ENCODE measurements around the gene PMEL. TPM values are rescaled to one million over a fixed set of nuclear protein-coding genes. Genes with fewer than 3 reads are reported as not detected.
A peak's percentile ranks its signal among the peaks of the same experiment; 100 is the strongest.
"Not testable (repeated sequence)": the region's sequence is repeated elsewhere in the genome, so short reads cannot be mapped to it uniquely, and the experiment has no call there.

Gene PMEL
- total RNA-seq, 1 donor from 2014 or later: 1.1 TPM

- no peak for DNase-seq (ENCODE audit: extremely low read depth, low read depth, low spot score)
Measured at GRCh38 chr12:55983232-55983842, 17.5 kb upstream of the PMEL start.

GRCh38 chr12:55982319-55982936, 16.6 kb upstream of the PMEL start:
- DNase-seq (ENCODE audit: extremely low read depth, low read depth, low spot score): no peak

DNA sequence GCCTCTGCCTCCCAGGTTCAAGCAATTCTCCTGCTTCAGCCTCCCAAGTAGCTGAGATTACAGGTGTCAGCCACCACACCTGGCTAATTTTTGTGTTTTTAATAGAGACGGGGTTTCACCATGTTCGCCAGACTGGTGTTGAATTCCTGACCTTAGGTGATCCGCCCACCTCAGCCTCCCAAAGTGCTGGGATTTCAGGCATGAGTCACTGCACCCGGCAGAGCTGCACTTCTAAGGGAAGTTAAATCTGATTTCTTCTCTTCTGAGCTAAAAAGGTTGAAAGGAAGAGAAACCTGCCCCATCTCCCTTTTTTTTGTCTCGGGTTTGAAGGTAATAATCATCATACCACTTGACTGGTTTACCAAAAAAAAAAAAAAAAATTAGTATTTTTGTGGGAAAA, 16.0 kb upstream of the PMEL start:
- DNase-seq (ENCODE audit: extremely low read depth, low read depth, low spot score): not testable (repeated sequence)

DNA sequence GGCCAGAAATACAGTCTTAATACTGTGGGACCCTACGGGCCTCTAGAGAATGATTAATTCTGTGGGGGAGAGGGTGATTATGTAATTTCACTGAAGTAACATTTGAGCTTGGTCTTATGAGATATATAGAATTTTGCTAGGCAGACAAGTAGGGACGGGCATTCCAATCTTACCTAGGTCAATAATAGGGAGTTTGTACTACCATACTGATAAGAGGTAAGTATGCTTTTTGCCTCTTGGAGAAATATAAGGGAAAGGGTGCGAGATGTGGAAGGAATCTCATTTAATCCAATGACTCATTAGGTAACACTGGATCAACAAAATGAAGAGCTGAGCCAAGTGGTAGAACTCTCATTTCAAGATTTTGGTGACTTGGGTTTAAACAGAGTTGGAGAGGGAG, 13.2 kb upstream of the PMEL start:
- no peak for DNase-seq (ENCODE audit: extremely low read depth, low read depth, low spot score)

- no peak for DNase-seq (ENCODE audit: extremely low read depth, low read depth, low spot score)
Measured at GRCh38 chr12:55978393-55978792, 12.6 kb upstream of the PMEL start.

DNA sequence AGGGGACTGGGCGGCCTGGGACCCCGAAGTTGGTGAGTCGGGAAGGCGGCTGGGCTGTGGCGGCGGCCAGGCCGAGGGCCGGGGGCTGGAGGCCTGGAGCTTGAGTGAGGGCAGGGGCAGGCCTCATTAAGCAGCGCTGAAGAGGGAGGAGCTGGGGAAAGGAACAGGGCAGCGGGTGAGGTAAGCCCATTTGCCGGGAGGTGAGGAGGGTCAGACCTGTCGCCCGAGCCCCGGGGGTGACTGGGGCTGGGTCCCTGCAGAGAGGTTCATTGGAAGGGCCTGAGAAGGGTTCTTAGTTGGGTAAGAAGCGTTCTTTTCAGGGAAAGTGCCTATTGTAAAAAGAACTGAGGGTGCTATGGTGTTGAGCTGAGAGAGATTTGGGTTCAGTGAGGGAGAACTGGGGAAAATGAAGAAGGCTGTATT, 8.5 kb upstream of the PMEL start:
- no peak for DNase-seq (ENCODE audit: extremely low read depth, low read depth, low spot score)

GRCh38 chr12:55973599-55974307, 7.9 kb upstream of the PMEL start, which contains the start of gene RAB5B:
Gene RAB5B (plus strand): TSS chr12:55974078. CDS start chr12:55986961, 12,883 bp downstream.
- peak; percentile 99 for DNase-seq (ENCODE audit: extremely low read depth, low read depth, low spot score)

GRCh38 chr12:55972911-55973598, 7.2 kb upstream of the PMEL start:
- DNase-seq (ENCODE audit: extremely low read depth, low read depth, low spot score): no peak

- no peak for DNase-seq (ENCODE audit: extremely low read depth, low read depth, low spot score)
Measured at GRCh38 chr12:55972456-55972855, 6.6 kb upstream of the PMEL start.

DNA sequence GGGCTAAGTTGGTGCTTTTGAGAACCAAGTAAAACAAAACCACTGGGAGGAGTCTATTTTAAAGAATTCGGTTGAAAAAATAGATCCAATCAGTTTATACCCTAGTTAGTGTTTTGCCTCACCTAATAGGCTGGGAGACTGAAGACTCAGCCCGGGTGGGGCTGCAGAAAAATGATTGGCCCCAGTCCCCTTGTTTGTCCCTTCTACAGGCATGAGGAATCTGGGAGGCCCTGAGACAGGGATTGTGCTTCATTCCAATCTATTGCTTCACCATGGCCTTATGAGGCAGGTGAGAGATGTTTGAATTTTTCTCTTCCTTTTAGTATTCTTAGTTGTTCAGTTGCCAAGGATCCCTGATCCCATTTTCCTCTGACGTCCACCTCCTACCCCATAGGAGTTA, 6.2 kb upstream of the PMEL start:
- no peak for DNase-seq (ENCODE audit: extremely low read depth, low read depth, low spot score)

GRCh38 chr12:55970775-55971174, 4.9 kb upstream of the PMEL start:
- no peak for DNase-seq (ENCODE audit: extremely low read depth, low read depth, low spot score)

DNA sequence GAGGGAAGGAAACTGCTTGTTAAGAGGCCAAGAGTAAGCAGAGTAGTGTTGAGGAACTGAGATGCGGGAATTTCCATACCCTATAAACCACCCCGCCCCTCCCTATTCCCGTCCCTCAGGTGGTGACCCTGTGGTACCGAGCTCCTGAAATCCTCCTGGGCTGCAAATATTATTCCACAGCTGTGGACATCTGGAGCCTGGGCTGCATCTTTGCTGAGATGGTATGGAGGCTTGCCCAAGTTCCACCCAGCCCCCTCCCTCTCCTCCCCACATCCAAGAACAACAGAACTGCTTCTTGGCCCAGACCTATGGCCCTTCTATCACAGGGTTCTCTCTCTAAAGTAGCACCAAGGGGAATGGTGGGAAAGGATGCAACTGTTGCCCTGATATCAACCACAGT, 3.5 kb upstream of the PMEL start:
- no peak for DNase-seq (ENCODE audit: extremely low read depth, low read depth, low spot score)

DNA sequence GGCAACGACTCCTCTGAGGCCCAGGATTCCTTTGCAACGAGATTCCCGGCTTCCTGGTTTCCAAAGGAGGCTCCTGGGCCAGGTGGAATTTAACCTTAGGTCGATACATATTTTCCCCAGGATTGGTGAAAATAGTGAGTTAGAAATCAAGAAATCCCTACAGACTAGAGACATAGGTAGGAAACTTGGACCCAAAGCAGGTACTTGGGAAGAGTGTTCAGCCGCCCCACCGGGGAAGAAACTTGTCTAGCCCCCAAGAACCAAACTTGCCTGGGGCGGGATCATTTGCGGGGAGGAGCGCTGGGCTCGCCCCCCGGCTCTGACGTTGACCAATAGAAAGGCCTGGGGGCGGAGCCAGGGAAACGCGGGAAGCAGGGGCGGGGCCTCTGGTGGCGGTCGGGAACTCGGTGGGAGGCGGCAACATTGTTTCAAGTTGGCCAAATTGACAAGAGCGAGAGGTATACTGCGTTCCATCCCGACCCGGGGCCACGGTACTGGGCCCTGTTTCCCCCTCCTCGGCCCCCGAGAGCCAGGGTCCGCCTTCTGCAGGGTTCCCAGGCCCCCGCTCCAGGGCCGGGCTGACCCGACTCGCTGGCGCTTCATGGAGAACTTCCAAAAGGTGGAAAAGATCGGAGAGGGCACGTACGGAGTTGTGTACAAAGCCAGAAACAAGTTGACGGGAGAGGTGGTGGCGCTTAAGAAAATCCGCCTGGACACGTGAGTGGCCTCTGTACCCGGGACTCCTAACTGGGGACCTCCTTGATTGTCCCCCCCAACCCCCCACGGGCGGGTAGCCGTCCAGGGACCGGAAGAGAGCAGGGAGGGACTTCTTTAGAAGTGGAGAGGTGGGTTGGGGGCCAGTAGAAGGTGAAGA, 803 bp upstream of the PMEL start, which contains the start of gene CDK2:
Gene CDK2 (plus strand): TSS at position 423 of the 874 bp plus-strand sequence. CDS start 179 bp downstream, at position 602.
- DNase-seq (ENCODE audit: extremely low read depth, low read depth, low spot score): no peak

DNA sequence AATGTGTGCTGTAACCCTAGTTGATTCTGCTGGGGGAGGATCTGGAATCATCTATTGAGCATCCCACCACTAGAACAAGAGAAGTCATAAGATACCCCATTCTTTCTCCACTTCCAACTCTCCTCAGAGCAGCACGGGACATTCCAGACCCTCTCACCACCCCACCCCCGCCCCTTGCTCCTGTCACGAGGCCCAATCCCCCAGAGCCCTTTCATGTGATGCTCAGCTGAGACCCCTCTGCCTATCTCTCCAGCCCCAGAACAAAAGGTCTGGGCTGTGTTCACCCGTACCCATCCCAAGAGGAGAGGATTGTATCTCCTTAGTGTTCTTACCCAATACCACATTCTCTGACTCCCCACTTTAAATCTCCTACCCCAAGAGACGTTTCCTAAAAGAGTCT, 602 bp downstream of the PMEL start:
- no peak for DNase-seq (ENCODE audit: extremely low read depth, low read depth, low spot score)

DNA sequence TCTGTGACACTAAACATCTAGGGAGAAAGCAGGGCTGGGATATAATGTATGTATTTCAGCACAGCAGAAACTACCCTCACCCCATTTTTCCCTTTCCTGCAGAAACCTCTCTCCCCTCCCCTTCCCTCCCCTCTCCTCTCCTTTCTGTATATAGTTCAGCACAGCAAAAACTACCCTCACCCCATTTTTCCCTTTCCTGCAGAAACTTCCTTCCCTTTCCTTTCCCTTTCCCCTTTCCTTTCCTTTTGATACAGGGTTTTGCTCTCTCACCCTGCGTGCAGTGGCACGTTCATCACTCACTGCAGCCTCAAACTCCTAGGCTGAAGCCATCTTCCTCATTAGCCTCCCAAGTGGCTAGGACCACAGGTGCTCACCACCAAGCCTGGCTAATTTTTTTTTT, 2.1 kb downstream of the PMEL start:
- no peak for DNase-seq (ENCODE audit: extremely low read depth, low read depth, low spot score)

DNA sequence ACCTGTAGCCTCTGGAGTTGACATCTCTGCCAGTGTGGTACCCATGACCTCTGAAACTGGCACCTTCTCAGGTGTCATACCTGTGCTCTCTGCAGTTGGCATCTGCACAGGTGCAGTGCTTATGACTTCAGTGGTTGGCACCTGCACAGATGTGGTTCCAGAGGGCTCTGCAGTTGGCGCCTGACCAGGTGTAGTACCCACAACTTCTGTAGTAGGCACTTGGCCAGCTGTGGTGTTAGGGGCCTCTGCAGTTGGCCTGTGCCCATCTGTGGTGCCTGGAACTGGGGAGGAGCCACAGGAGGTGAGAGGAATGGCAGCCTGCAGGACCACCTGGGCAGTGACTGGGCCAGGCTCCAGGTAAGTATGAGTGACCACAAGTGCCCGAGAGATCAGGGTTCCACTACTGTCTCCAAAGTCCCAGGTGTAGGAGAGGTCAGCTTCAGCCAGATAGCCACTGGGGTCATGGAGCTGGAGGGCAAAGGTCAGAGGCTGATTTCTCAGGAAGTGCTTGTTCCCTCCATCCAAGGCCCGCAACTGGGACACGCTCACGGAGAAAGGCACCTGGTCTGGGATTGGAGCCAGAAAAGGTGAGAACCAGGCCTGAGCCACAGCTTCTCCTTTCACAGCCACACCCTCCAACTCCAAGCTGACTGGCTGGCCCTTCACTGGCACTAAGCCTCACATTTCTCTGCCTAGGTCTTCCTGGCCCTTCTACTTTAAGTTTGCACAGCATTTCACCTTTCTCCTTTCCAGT, 8.6 kb downstream of the PMEL start:
- DNase-seq (ENCODE audit: extremely low read depth, low read depth, low spot score): no peak

DNA sequence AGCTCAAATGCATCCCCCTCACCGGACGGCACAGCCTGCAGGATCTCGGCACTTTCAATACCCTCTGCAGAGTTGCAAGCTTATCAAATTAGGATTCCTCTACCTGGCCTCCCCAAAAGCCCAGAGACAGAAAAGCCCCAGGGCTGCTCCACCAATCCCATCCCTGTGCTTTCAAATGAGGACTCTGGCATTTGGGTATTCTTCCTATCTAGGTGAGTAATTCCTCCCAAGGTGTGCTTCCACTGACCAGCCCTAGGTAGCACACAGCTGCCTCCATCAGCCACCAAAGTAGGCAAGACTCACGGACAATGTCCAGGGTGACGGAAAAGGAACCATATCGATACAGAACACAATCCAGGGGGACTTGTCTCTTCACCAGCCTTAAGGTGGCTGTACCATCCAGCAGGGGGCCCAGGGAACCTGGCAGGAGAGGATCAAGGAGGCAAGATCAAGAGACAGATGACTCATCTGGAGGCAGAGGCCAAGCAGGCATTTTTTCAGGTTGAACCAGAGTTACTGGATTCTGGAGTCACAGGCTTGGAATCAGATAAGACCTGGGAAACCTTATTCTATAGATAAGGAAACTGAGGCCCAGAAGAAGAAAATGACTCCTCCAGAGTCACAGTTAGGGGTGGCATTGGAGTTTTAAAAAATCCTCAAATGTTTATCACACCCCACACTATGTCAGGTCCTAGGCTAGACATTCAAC, 9.9 kb downstream of the PMEL start:
- no peak for DNase-seq (ENCODE audit: extremely low read depth, low read depth, low spot score)

- no peak for DNase-seq (ENCODE audit: extremely low read depth, low read depth, low spot score)
Measured at GRCh38 chr12:55955344-55955743, 10.5 kb downstream of the PMEL start.

DNA sequence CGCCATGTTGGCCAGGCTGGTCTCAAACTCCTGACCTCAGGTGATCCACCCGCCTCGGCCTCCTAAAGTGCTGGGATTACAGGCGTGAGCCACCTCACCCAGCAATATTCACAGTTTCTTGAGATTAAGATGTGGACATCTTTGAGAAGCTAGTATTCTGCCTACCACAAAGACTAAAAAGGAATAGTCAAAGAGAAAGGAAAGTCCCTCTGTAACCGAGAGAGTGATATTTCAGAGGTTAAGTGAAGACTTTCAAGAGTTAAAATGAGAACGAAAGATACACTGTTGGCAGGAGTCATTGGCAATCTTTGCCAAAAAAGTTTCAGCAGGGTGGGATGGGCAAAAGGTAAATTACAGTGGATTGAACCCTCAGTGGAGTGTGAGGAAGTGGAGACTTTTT, 19.3 kb downstream of the PMEL start:
- DNase-seq (ENCODE audit: extremely low read depth, low read depth, low spot score): no peak
